Measurements from ENCODE around the gene MB21D2. TPM values are rescaled to one million over a fixed set of nuclear protein-coding genes. Genes with fewer than 3 reads are reported as not detected.

MB21D2 gene
- total RNA-seq, 1 experiment from 2014 or later, result 2.8 TPM

GRCh38 chr3:192827863-192828594, 89.6 kb downstream of the MB21D2 start:
- RAD21 ChIA-PET (ENCODE audit: low non-redundant PET in 1 of 2, low total read pairs in 2 of 2, uncharacterized antibody in 2 of 2, unreplicated experiment in 2 of 2), result no interaction called here
- no peak overlapping the region for H3K4me3 ChIP-seq (replicated peaks in 1 of 2; ENCODE audit: low read depth in 1 of 2, low read length in 2 of 2)

More at GRCh38 chr3:192827863-192828594, 89.6 kb downstream of the MB21D2 start:
- DNase-seq (ENCODE audit: low read depth, low spot score) (no peak), ATAC-seq (no peak)
- intact Hi-C loops (cut with micrococcal nuclease), result no loop called here
- H3K79me2 ChIP-seq (ENCODE audit: insufficient read depth, low read length), result no peaks in the 10 kb centered on the region
- BruUV-seq (replicated peaks), result no TSS peak
- ChIA-PET CTCF (no interaction called here), POLR2A (no interaction called here)
- no peaks in the 10 kb centered on the region for H4K20me1 ChIP-seq (ENCODE audit: insufficient read depth)
- no peak overlapping the region for H3K9ac ChIP-seq (ENCODE audit: low read length)
- no peaks in the 10 kb centered on the region for H3K9me3 ChIP-seq (ENCODE audit: control insufficient read depth in 1 of 2, insufficient read depth in 1 of 2, low read depth in 1 of 2, low read length in 2 of 2)
- H2AFZ ChIP-seq (ENCODE audit: low read depth, low read length, poor library complexity, severe bottlenecking), result no peak overlapping the region
- no peaks in the 10 kb centered on the region for H3K9me2 ChIP-seq (ENCODE audit: insufficient read depth)
- TF ChIP-seq ZFX (IDR thresholded peaks at IDR 0.05), result no peak
- no peak for TF ChIP-seq POLR2AphosphoS5 (IDR thresholded peaks at IDR 0.05; ENCODE audit: low read depth, low read length)
- no peak for TF ChIP-seq TCF7L2 (IDR thresholded peaks at IDR 0.05; ENCODE audit: borderline replicate concordance, extremely low read depth, insufficient read depth, insufficient read length)
- no peak for TF ChIP-seq REST (IDR thresholded peaks at IDR 0.05; ENCODE audit: low read depth)
- TF ChIP-seq SRF (IDR thresholded peaks at IDR 0.05; ENCODE audit: low read depth), result no peak
- TF ChIP-seq SP1 (IDR thresholded peaks at IDR 0.05; ENCODE audit: low read depth), result no peak
- TF ChIP-seq ELF1 (IDR thresholded peaks at IDR 0.05; ENCODE audit: borderline replicate concordance, low read depth), result no peak
- TF ChIP-seq POLR2A (IDR thresholded peaks at IDR 0.05; ENCODE audit: borderline replicate concordance, extremely low read depth, insufficient read depth, insufficient read length), result no peak
- TF ChIP-seq EZH2 (IDR thresholded peaks at IDR 0.05), result no peak
- TF ChIP-seq FOSL1 (IDR thresholded peaks at IDR 0.05; ENCODE audit: low read depth), result no peak
- TF ChIP-seq EZH2phosphoT487 (IDR thresholded peaks at IDR 0.05; ENCODE audit: borderline replicate concordance), result no peak
- TF ChIP-seq, protein P1, sequence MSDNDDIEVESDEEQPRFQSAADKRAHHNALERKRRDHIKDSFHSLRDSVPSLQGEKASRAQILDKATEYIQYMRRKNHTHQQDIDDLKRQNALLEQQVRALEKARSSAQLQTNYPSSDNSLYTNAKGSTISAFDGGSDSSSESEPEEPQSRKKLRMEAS (IDR thresholded peaks at IDR 0.05), result no peak
- TF ChIP-seq CBX3 (IDR thresholded peaks at IDR 0.05; ENCODE audit: low read depth), result no peak
- TF ChIP-seq RAD21 (IDR thresholded peaks at IDR 0.05; ENCODE audit: low read depth), result no peak
- TF ChIP-seq, protein P2, sequence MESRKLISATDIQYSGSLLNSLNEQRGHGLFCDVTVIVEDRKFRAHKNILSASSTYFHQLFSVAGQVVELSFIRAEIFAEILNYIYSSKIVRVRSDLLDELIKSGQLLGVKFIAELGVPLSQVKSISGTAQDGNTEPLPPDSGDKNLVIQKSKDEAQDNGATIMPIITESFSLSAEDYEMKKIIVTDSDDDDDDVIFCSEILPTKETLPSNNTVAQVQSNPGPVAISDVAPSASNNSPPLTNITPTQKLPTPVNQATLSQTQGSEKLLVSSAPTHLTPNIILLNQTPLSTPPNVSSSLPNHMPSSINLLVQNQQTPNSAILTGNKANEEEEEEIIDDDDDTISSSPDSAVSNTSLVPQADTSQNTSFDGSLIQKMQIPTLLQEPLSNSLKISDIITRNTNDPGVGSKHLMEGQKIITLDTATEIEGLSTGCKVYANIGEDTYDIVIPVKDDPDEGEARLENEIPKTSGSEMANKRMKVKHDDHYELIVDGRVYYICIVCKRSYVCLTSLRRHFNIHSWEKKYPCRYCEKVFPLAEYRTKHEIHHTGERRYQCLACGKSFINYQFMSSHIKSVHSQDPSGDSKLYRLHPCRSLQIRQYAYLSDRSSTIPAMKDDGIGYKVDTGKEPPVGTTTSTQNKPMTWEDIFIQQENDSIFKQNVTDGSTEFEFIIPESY (IDR thresholded peaks at IDR 0.05; ENCODE audit: extremely low read depth, insufficient replicate concordance, low read length), result no peak
- no peak for TF ChIP-seq ZNF274 (IDR thresholded peaks at IDR 0.05; ENCODE audit: low read depth, low read length)
- no peak for TF ChIP-seq CEBPB (IDR thresholded peaks at IDR 0.05; ENCODE audit: low read depth)
- peaks cover 3 to 9% of the 10 kb centered on the region in 2 experiments; a peak in 3 of 4 replicates for H3K4me1 ChIP-seq (ENCODE audit: control insufficient read depth in 1 of 2, insufficient read depth in 2 of 2, low read length in 2 of 2)
- no peaks in the 10 kb centered on the region for H3K27me3 ChIP-seq (ENCODE audit: insufficient read depth, low read length)
- H3K4me2 ChIP-seq (ENCODE audit: low read length), result no peak overlapping the region
- no peaks in the 10 kb centered on the region for H3K36me3 ChIP-seq (ENCODE audit: control insufficient read depth in 1 of 2, insufficient read depth in 2 of 2, low read length in 2 of 2)
- H3K27ac ChIP-seq (ENCODE audit: low read depth, low read length), result no peak overlapping the region

Data from HCT116 (cell line).